Activated naive CD8-positive, alpha-beta T cell (primary cell): ENCODE results near the gene RABEP2.
"Not testable (repeated sequence)": the region's sequence is repeated elsewhere in the genome, so short reads cannot be mapped to it uniquely, and the experiment has no call there.

ENCODE experiments used
- H3K27ac Mint-ChIP-seq: one replicate; pipeline ENCODE4 v1.8.0; 2021; ENCODE audit warnings: mixed read lengths
- H3K27me3 Mint-ChIP-seq: one replicate; pipeline ENCODE4 v1.8.0; 2021; ENCODE audit warnings: mixed read lengths
- H3K36me3 Mint-ChIP-seq: one replicate; pipeline ENCODE4 v1.8.0; 2021; ENCODE audit warnings: mixed read lengths
- H3K4me1 Mint-ChIP-seq: one replicate; pipeline ENCODE4 v1.8.0; 2021; ENCODE audit warnings: low read depth, mixed read lengths
- H3K4me3 Mint-ChIP-seq: one replicate; pipeline ENCODE4 v1.8.0; 2021; ENCODE audit warnings: mild to moderate bottlenecking, mixed read lengths
- H3K9me3 Mint-ChIP-seq: one replicate; pipeline ENCODE4 v1.8.0; 2021; ENCODE audit warnings: low read depth, mixed read lengths

The RABEP2 gene

DNA sequence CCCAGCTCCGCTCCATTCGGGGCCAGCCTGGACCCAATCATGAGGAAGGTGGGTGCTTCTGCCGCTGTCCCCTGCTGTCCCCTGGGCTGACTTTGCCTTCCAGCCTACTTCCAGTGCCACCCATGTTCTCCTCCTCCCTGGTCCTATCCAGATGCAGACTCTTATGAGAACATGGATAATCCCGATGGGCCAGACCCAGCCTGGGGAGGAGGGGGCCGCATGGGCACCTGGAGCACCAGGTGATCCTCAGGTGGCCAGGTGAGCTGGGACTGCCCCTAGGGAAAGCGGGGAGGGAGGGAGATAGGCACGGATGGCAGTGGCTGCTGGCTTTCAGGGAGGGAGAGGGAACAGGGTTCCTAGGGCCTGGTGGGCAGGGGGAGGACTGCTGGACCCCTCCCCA lies 13.7 kb upstream of the RABEP2 start:
- H3K4me3 Mint-ChIP-seq = no peak overlapping the region
- peaks cover 2% of the 10 kb centered on the region for H3K36me3 Mint-ChIP-seq
- peaks cover 13% of the 10 kb centered on the region for H3K4me1 Mint-ChIP-seq
- no peaks in the 10 kb centered on the region for H3K9me3 Mint-ChIP-seq
- H3K27me3 Mint-ChIP-seq = no peaks in the 10 kb centered on the region
- H3K27ac Mint-ChIP-seq = no peak overlapping the region

DNA sequence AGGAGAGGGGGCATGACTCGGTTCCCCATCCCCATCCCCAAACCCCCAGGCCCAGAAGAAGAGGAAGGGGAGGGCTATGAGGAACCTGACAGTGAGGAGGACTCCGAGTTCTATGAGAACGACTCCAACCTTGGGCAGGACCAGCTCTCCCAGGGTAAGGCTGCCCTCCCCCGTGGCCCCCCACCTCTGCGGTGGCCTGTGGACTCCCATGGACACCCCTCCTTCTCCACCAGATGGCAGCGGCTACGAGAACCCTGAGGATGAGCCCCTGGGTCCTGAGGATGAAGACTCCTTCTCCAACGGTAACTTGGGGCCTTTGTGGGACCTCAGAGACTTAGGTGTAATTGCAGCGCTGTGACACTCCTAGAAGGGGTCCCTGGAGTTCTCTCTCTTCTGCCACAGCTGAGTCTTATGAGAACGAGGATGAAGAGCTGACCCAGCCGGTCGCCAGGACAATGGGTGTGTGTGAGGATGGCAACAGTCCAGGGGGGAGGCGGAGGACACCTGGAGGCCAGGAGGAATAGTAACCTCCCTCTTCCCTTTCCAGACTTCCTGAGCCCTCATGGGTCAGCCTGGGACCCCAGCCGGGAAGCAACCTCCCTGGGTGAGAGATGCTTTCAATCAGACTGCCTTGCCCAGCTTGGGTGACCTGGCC lies 12.3 kb upstream of the RABEP2 start:
- peaks cover 13% of the 10 kb centered on the region for H3K4me1 Mint-ChIP-seq
- peaks cover 2% of the 10 kb centered on the region for H3K36me3 Mint-ChIP-seq
- H3K27me3 Mint-ChIP-seq = no peaks in the 10 kb centered on the region
- no peak overlapping the region for H3K4me3 Mint-ChIP-seq
- H3K9me3 Mint-ChIP-seq = no peaks in the 10 kb centered on the region
- H3K27ac Mint-ChIP-seq = no peak overlapping the region

DNA sequence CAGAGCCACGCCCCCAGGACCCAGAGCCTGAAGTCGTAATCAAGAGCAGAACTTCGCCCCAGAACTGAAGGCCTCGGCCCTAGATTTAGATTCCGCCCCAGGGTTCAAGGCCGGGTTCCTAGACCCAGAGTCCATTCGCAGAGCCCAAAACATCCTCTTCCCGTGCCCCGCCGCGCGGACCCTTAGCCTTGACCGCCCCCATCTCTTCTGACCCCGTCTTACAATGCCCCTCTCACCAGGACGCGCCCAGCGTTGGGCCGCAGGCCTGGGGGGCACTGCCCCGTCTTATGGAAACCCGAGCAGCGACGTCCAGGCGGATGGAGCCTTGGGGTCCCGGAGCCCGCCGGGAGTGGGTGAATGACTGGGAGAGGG lies 11.7 kb upstream of the RABEP2 start:
- H3K4me1 Mint-ChIP-seq = peaks cover 13% of the 10 kb centered on the region
- peak overlapping the region; percentile 86 for H3K4me3 Mint-ChIP-seq
- H3K27ac Mint-ChIP-seq = no peak overlapping the region
- H3K27me3 Mint-ChIP-seq = no peaks in the 10 kb centered on the region
- peaks cover 2% of the 10 kb centered on the region for H3K36me3 Mint-ChIP-seq
- no peaks in the 10 kb centered on the region for H3K9me3 Mint-ChIP-seq

DNA sequence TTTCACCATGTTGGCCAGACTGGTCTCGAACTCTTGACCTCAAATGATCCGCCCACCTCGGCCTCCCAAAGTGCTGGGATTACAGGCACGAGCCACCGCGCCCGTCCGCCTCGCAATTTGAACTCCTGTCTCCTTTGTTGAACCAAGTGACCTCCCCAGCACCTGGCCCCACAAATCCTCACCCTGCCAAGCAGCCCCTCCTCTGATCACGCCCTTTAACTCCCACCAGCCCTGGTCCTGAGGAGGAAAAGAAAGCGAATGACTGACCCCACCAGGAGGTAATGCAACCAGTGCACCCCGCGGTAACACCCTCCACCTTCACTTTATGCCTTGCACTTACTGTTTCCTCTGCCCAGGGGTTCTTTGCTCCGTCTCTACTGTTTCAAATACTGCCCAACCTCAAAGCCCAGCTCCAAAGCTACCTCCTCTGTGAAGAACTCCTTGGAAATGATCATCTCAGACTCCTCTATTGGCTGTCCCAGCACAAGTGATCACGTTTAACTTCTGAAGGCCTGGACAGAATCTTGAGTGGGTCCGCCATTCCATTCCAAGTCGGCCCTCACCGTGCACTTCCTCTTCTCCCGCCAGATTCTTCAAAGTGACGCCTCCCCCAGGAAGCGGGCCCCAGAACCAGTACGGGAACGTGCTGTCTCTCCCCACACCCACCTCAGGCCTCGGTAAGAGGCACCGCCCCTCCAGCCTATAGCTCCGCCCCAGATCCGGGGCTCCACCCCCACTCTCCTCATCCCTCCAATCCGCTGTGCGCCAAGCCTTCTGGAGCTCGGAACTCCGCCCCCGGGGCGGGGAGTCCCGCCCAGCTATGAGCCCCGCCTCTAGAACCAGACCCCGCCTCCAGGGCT lies 11.1 kb upstream of the RABEP2 start:
- peak overlapping the region; percentile 82 for H3K27ac Mint-ChIP-seq
- H3K27me3 Mint-ChIP-seq = no peaks in the 10 kb centered on the region
- peaks cover 15% of the 10 kb centered on the region for H3K4me1 Mint-ChIP-seq
- H3K9me3 Mint-ChIP-seq = no peaks in the 10 kb centered on the region
- peaks cover 2% of the 10 kb centered on the region for H3K36me3 Mint-ChIP-seq
- peak overlapping the region; percentile 86 for H3K4me3 Mint-ChIP-seq

DNA sequence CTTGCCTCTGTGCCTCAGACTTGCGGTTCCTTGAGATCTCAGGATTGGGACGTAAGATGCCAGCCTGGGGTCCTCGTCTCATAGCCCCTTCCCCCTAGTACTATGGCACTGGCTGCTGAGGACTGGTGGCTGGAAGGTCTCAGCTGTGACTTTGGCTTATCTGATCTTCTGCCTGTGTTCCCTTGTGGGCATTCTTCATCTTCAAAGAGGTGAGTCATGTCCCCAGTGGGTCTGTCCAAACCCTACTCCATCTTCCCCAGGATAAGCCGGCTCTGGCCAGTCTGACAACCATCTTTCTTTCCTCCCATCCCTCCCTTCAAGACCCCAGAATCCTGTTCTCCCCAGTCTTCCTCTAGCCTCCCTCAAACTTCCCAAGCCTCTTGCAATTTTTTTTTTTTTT lies 10.3 kb upstream of the RABEP2 start:
- Mint-ChIP-seq H3K4me3 (no peak overlapping the region), H3K27me3 (no peaks in the 10 kb centered on the region), H3K36me3 (peaks cover 2% of the 10 kb centered on the region), H3K27ac (no peak overlapping the region), H3K4me1 (peaks cover 23% of the 10 kb centered on the region), H3K9me3 (no peaks in the 10 kb centered on the region)

DNA sequence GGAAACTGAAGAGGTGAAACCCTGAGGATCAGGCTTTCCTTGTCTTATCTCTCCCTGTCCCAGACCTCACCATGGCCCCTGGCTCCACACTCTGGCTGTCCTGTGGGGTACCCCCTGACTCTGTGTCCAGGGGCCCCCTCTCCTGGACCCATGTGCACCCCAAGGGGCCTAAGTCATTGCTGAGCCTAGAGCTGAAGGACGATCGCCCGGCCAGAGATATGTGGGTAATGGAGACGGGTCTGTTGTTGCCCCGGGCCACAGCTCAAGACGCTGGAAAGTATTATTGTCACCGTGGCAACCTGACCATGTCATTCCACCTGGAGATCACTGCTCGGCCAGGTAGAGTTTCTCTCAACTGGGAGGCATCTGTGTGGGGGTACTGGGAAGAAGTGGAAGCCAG lies 8.1 kb upstream of the RABEP2 start:
- Mint-ChIP-seq H3K4me1 (peaks cover 23% of the 10 kb centered on the region), H3K36me3 (peaks cover 2% of the 10 kb centered on the region), H3K27me3 (no peaks in the 10 kb centered on the region), H3K27ac (no peak overlapping the region), H3K9me3 (no peaks in the 10 kb centered on the region), H3K4me3 (no peak overlapping the region)

DNA sequence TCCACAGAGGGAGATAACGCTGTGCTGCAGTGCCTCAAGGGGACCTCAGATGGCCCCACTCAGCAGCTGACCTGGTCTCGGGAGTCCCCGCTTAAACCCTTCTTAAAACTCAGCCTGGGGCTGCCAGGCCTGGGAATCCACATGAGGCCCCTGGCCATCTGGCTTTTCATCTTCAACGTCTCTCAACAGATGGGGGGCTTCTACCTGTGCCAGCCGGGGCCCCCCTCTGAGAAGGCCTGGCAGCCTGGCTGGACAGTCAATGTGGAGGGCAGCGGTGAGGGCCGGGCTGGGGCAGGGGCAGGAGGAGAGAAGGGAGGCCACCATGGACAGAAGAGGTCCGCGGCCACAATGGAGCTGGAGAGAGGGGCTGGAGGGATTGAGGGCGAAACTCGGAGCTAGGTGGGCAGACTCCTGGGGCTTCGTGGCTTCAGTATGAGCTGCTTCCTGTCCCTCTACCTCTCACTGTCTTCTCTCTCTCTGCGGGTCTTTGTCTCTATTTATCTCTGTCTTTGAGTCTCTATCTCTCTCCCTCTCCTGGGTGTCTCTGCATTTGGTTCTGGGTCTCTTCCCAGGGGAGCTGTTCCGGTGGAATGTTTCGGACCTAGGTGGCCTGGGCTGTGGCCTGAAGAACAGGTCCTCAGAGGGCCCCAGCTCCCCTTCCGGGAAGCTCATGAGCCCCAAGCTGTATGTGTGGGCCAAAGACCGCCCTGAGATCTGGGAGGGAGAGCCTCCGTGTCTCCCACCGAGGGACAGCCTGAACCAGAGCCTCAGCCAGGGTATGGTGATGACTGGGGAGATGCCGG lies 7.5 kb upstream of the RABEP2 start:
- no peak overlapping the region for H3K4me3 Mint-ChIP-seq
- H3K36me3 Mint-ChIP-seq = peaks cover 2% of the 10 kb centered on the region
- no peak overlapping the region for H3K27ac Mint-ChIP-seq
- peaks cover 23% of the 10 kb centered on the region for H3K4me1 Mint-ChIP-seq
- H3K9me3 Mint-ChIP-seq = no peaks in the 10 kb centered on the region
- H3K27me3 Mint-ChIP-seq = no peaks in the 10 kb centered on the region

DNA sequence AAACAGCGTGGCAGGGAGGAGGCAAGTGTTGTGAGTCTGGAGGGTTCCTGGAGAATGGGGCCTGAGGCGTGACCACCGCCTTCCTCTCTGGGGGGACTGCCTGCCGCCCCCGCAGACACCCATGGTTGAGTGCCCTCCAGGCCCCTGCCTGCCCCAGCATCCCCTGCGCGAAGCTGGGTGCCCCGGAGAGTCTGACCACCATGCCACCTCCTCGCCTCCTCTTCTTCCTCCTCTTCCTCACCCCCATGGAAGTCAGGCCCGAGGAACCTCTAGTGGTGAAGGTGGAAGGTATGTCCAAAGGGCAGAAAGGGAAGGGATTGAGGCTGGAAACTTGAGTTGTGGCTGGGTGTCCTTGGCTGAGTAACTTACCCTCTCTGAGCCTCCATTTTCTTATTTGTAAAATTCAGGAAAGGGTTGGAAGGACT lies 6.8 kb upstream of the RABEP2 start, which contains the start of gene CD19:
TSS of gene CD19 (plus strand) at position 171 of the 425 bp plus-strand sequence. CDS start at position 201, 30 bp downstream.
- H3K4me3 Mint-ChIP-seq = no peak within 1 kb of the TSS

DNA sequence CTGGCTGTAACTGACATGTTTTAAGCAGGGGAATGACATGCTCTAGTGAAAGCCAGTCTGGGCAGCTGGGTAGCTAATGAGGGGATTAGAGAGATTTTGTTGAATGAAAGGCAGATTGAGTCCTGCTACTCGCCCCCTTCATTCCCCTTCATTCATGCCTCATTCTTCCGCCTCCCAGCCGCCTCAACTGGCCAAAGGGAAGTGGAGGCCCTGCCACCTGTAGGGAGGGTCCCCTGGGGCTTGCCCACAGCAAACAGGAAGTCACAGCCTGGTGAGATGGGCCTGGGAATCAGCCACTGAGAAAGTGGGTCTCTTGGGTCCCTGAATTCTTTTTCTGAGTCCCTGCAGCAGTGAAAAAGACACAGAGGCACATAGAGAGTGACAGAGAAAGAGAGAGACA lies 5.6 kb upstream of the RABEP2 start:
- Mint-ChIP-seq H3K4me3 (no peak overlapping the region), H3K9me3 (no peaks in the 10 kb centered on the region), H3K27me3 (no peaks in the 10 kb centered on the region), H3K4me1 (peaks cover 20% of the 10 kb centered on the region), H3K36me3 (no peaks in the 10 kb centered on the region), H3K27ac (peak overlapping the region; percentile 84)

More for the DNA sequence above, 6.8 kb upstream of the RABEP2 start, which contains the start of gene CD19:
- Mint-ChIP-seq H3K9me3 (no peaks in the 10 kb centered on the region), H3K36me3 (peaks cover 2% of the 10 kb centered on the region), H3K4me1 (peaks cover 23% of the 10 kb centered on the region), H3K27me3 (no peaks in the 10 kb centered on the region), H3K27ac (peak within 1 kb of the TSS; percentile 84)

DNA sequence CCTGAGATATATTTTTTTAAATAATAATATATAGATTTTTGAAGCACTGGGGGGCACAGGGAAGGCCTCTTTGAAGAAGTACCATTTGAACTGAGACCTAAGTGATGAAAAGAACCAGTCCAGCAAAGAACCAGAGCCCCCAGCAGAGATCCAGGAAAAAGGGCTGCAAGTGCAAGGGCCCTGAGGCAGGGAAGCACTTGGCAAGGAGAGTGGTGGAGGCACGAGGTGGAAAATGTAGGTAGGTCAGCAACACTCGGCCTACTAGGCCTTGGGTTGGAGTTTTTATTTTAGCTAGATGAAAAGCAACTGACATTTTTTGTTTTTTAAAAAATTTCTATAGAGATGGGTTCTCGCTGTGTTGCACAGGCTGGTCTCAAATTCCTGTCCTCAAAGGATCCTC lies 5.2 kb upstream of the RABEP2 start:
- Mint-ChIP-seq H3K4me3 (no peak overlapping the region), H3K9me3 (no peaks in the 10 kb centered on the region), H3K27ac (peak overlapping the region; percentile 84), H3K36me3 (no peaks in the 10 kb centered on the region), H3K4me1 (peaks cover 18% of the 10 kb centered on the region), H3K27me3 (no peaks in the 10 kb centered on the region)

DNA sequence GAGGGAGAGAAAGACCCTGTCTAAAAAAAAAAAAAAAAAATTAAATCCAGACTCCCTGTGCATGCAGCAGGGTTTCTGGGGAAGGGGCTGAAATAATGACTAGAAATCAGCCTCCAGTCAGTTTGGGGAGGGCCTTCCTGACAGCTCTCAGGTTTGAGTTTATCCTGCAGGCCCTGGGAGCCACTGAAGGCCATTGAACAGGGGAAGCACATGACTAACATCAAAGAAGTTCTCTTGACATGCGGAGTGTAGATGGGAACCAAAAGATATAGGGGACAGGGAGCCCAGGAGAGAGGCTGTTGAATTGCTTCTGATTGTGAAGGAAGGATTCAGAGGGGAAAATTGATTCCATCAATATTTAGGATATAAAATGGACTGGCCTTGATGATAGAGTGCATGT lies 2.8 kb upstream of the RABEP2 start:
- no peaks in the 10 kb centered on the region for H3K27me3 Mint-ChIP-seq
- no peak overlapping the region for H3K4me3 Mint-ChIP-seq
- peak overlapping the region; percentile 61 for H3K27ac Mint-ChIP-seq
- no peaks in the 10 kb centered on the region for H3K9me3 Mint-ChIP-seq
- peaks cover 3% of the 10 kb centered on the region for H3K36me3 Mint-ChIP-seq
- H3K4me1 Mint-ChIP-seq = peaks cover 26% of the 10 kb centered on the region

DNA sequence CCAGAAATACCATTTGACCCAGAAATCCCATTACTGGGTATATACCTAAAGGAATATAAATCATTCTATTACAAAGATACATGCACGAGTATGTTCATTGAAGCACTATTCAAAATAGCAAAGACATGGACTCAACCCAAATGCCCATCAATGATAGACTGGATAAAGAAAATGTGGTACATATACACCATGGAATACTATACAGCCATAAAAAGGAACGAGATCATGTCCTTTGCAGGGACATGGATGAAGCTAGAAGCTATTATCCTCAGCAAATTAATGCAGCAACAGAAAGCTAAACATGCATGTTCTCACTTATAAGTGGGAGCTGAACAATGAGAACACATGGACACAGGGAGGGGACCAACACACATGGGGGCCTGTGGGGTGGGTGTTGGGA lies 1.2 kb upstream of the RABEP2 start:
- not testable (repeated sequence) for H3K27me3 Mint-ChIP-seq, H3K9me3 Mint-ChIP-seq, H3K36me3 Mint-ChIP-seq
- H3K27ac Mint-ChIP-seq = peak overlapping the region; percentile 98
- H3K4me3 Mint-ChIP-seq = peak overlapping the region; percentile 97
- peaks cover 25% of the 10 kb centered on the region for H3K4me1 Mint-ChIP-seq

DNA sequence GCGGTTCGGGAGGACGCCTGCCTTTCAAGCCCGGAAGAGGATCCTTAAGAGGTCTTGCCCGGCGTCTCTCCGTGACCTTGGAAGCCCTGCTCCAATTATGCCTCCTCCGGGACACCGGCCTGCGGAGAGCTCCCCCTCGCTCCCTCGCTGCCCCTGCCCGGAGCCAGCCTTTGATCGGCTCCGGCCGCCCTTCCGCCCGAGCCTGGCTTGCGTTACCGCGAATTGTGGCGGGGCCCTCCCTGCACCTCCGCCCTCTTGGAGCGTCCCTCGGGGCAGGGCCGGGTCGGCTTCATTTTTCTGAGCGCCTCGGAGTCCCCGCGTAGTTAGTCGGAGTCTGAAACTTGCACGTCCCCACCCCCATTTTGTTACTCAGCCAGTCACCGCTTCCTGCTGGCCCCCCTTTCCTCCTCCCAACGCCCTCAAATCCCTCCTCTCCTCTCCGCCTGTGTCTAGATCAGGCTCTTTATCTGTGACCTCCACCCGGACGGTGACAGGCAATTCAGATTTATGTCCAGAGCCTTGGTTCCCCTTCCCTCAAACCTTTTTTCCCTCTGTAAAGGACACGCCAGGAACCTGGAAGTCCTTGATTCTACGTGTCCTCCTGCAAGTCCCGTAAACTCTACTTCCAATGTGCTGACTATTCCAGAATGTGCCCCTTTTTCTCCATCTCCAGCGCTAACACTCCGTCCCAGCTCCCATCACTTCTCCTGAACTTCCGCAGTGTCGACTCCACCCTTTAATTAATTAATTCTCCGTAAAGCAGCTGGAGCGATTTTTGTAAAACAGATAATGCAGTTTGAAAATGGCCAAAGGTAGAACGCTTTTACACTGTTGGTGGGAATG lies 569 bp upstream of the RABEP2 start:
- H3K4me3 Mint-ChIP-seq = peak overlapping the region; percentile 97
- peaks cover 21% of the 10 kb centered on the region for H3K4me1 Mint-ChIP-seq
- H3K27ac Mint-ChIP-seq = peak overlapping the region; percentile 98
- H3K36me3 Mint-ChIP-seq = peaks cover 5% of the 10 kb centered on the region
- H3K9me3 Mint-ChIP-seq = no peaks in the 10 kb centered on the region
- no peaks in the 10 kb centered on the region for H3K27me3 Mint-ChIP-seq

DNA sequence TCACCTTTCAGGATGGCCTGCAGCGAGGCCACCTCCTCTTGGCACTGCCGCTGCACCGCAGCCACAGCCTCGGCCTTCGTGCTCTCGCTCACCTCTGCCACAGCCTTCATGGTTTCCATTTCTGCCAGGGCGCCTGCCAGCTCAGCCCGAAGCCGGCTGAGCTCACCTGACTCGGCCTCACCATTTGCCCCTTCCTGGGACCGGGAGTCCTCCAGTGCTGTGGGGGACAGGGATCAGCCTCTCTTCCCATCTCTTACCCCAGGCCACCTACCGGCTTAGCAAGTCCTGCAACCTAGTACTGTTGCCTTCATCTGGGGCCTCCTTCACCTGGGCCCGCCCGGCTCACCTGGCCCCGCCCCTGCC lies 658 bp downstream of the RABEP2 start:
- Mint-ChIP-seq H3K36me3 (peaks cover 5% of the 10 kb centered on the region), H3K27ac (no peak overlapping the region), H3K4me1 (peaks cover 19% of the 10 kb centered on the region), H3K27me3 (no peaks in the 10 kb centered on the region), H3K4me3 (peak overlapping the region; percentile 83), H3K9me3 (no peaks in the 10 kb centered on the region)
